Loucy (cell line): ENCODE results near the gene PDE4DIP.
"Not testable (repeated sequence)": the region's sequence is repeated elsewhere in the genome, so short reads cannot be mapped to it uniquely, and the experiment has no call there.

Source experiments
- CTCF ChIP-seq: fragments of 200-600 bp; sonication (generic); conservative IDR thresholded peaks from 2 replicates; pipeline ENCODE4 v1.5.1; 2014; ENCODE audit warnings: mild to moderate bottlenecking, antibody characterized with exemption, low read length
- EZH2phosphoT487 ChIP-seq: fragments of 200-600 bp; IDR thresholded peaks from 2 replicates; pipeline ENCODE4 v1.6.1; 2018; ENCODE audit warnings: antibody characterized with exemption, mild to moderate bottlenecking, moderate library complexity, borderline replicate concordance

- not testable (repeated sequence) for TF ChIP-seq CTCF, EZH2phosphoT487
Measured at GRCh38 chr1:149013513-149013912, 169.3 kb downstream of the PDE4DIP start.
